ENCODE measurements around the gene TBL3. TPM values are rescaled to one million over a fixed set of nuclear protein-coding genes. Genes with fewer than 3 reads are reported as not detected.
"Not testable (repeated sequence)": the region's sequence is repeated elsewhere in the genome, so short reads cannot be mapped to it uniquely, and the experiment has no call there.

The TBL3 gene
- total RNA-seq, 2 experiments from 2014 or later = 66.3 to 72.6 TPM

- peaks cover 14% of the 10 kb centered on the region for H3K27me3 Mint-ChIP-seq
- peaks cover 29% of the 10 kb centered on the region for H3K4me1 Mint-ChIP-seq
- H3K36me3 Mint-ChIP-seq = peaks cover 27% of the 10 kb centered on the region
- not testable (repeated sequence) for H3K27ac Mint-ChIP-seq, H3K4me3 Mint-ChIP-seq, H3K9me3 Mint-ChIP-seq, DNase-seq
Observed at GRCh38 chr16:1957434-1958142, 14.3 kb upstream of the TBL3 start.

- peaks cover 33% of the 10 kb centered on the region for H3K36me3 Mint-ChIP-seq
- not testable (repeated sequence) for H3K9me3 Mint-ChIP-seq, H3K4me3 Mint-ChIP-seq, H3K27ac Mint-ChIP-seq, DNase-seq
- H3K27me3 Mint-ChIP-seq = peaks cover 17% of the 10 kb centered on the region
- H3K4me1 Mint-ChIP-seq = peaks cover 33% of the 10 kb centered on the region
Observed at GRCh38 chr16:1958143-1958491, 13.7 kb upstream of the TBL3 start.

GRCh38 chr16:1958715-1959268 lies 13.1 kb upstream of the TBL3 start:
- Mint-ChIP-seq H3K4me1 (peaks cover 36% of the 10 kb centered on the region), H3K36me3 (peaks cover 39% of the 10 kb centered on the region), H3K27me3 (peaks cover 23% of the 10 kb centered on the region), H3K9me3 (no peaks in the 10 kb centered on the region), H3K4me3 (peak overlapping the region; percentile 92), H3K27ac (peak overlapping the region; percentile 58)
- no peak for DNase-seq

- H3K4me1 Mint-ChIP-seq = peaks cover 40% of the 10 kb centered on the region
- peaks cover 45% of the 10 kb centered on the region for H3K36me3 Mint-ChIP-seq
- H3K4me3 Mint-ChIP-seq = peak within 1 kb of the TSS; percentile 92
- peak within 1 kb of the TSS; percentile 90 for H3K27ac Mint-ChIP-seq
- peaks cover 27% of the 10 kb centered on the region for H3K27me3 Mint-ChIP-seq
- DNase-seq = peak; percentile 94
- no peaks in the 10 kb centered on the region for H3K9me3 Mint-ChIP-seq
Observed at GRCh38 chr16:1959269-1960039, 12.4 kb upstream of the TBL3 start, which contains the start of gene NDUFB10. TSS of gene NDUFB10 (plus strand) at chr16:1959538. CDS start at chr16:1959625, 87 bp downstream.

- DNase-seq = peak; percentile 49
- Mint-ChIP-seq H3K27ac (peak overlapping the region; percentile 90), H3K9me3 (no peaks in the 10 kb centered on the region), H3K4me3 (peak overlapping the region; percentile 92), H3K27me3 (peaks cover 27% of the 10 kb centered on the region), H3K36me3 (peaks cover 56% of the 10 kb centered on the region), H3K4me1 (peaks cover 42% of the 10 kb centered on the region)
Observed at GRCh38 chr16:1960665-1961630, 10.9 kb upstream of the TBL3 start.

- H3K4me1 Mint-ChIP-seq = peaks cover 42% of the 10 kb centered on the region
- no peaks in the 10 kb centered on the region for H3K9me3 Mint-ChIP-seq
- no peak for DNase-seq
- peaks cover 57% of the 10 kb centered on the region for H3K36me3 Mint-ChIP-seq
- H3K4me3 Mint-ChIP-seq = peak overlapping the region; percentile 96
- H3K27ac Mint-ChIP-seq = peak overlapping the region; percentile 89
- peaks cover 27% of the 10 kb centered on the region for H3K27me3 Mint-ChIP-seq
Observed at GRCh38 chr16:1961651-1962067, 10.2 kb upstream of the TBL3 start.

- H3K4me3 Mint-ChIP-seq = peak overlapping the region; percentile 96
- not testable (repeated sequence) for H3K9me3 Mint-ChIP-seq, DNase-seq
- H3K27ac Mint-ChIP-seq = peak overlapping the region; percentile 89
- H3K36me3 Mint-ChIP-seq = peaks cover 57% of the 10 kb centered on the region
- peaks cover 43% of the 10 kb centered on the region for H3K4me1 Mint-ChIP-seq
- peaks cover 25% of the 10 kb centered on the region for H3K27me3 Mint-ChIP-seq
Observed at GRCh38 chr16:1962161-1963153, 9.4 kb upstream of the TBL3 start.

- H3K4me3 Mint-ChIP-seq = peak overlapping the region; percentile 96
- peaks cover 57% of the 10 kb centered on the region for H3K36me3 Mint-ChIP-seq
- H3K27ac Mint-ChIP-seq = peak overlapping the region; percentile 89
- no peaks in the 10 kb centered on the region for H3K9me3 Mint-ChIP-seq
- no peak for DNase-seq
- peaks cover 24% of the 10 kb centered on the region for H3K27me3 Mint-ChIP-seq
- H3K4me1 Mint-ChIP-seq = peaks cover 42% of the 10 kb centered on the region
Observed at GRCh38 chr16:1963806-1964505, 7.9 kb upstream of the TBL3 start.

- Mint-ChIP-seq H3K36me3 (peaks cover 56% of the 10 kb centered on the region), H3K27ac (peak within 1 kb of the TSS; percentile 89), H3K4me3 (peak within 1 kb of the TSS; percentile 96), H3K27me3 (peaks cover 24% of the 10 kb centered on the region), H3K9me3 (no peaks in the 10 kb centered on the region), H3K4me1 (peaks cover 39% of the 10 kb centered on the region)
- peak; percentile 100 for DNase-seq
Observed at GRCh38 chr16:1964506-1965395, 7.1 kb upstream of the TBL3 start, which contains the start of gene RPS2. TSS of gene RPS2 (minus strand) at chr16:1964826. CDS start at chr16:1964625, 201 bp downstream.

GRCh38 chr16:1965396-1966001 lies 6.4 kb upstream of the TBL3 start:
- no peak for DNase-seq
- Mint-ChIP-seq H3K4me1 (peaks cover 34% of the 10 kb centered on the region), H3K27ac (peak overlapping the region; percentile 89)

GRCh38 chr16:1966460-1966859 lies 5.4 kb upstream of the TBL3 start, which contains the start of gene RNF151:
TSS of gene RNF151 (plus strand) at chr16:1966856. CDS start at chr16:1966882, 26 bp downstream.
- Mint-ChIP-seq H3K36me3 (peaks cover 40% of the 10 kb centered on the region), H3K4me1 (peaks cover 29% of the 10 kb centered on the region)

More at GRCh38 chr16:1965396-1966001, 6.4 kb upstream of the TBL3 start:
- Mint-ChIP-seq H3K4me3 (peak overlapping the region; percentile 96), H3K36me3 (peaks cover 49% of the 10 kb centered on the region), H3K27me3 (peaks cover 20% of the 10 kb centered on the region), H3K9me3 (no peaks in the 10 kb centered on the region)

More at GRCh38 chr16:1966460-1966859, 5.4 kb upstream of the TBL3 start, which contains the start of gene RNF151:
- DNase-seq = no peak
- peak within 1 kb of the TSS; percentile 96 for H3K4me3 Mint-ChIP-seq
- H3K9me3 Mint-ChIP-seq = no peaks in the 10 kb centered on the region
- peak within 1 kb of the TSS; percentile 89 for H3K27ac Mint-ChIP-seq
- H3K27me3 Mint-ChIP-seq = peaks cover 13% of the 10 kb centered on the region
